ENCODE measurements around the gene ACAN. TPM values are rescaled to one million over a fixed set of nuclear protein-coding genes. Genes with fewer than 3 reads are reported as not detected.

The ACAN gene
- total and polyA plus RNA-seq, 2 donors (not counting 3 experiments of a cell fraction or from before 2014, with no cell fraction given), result not detected

GRCh38 chr15:88792342-88793282 is 10.6 kb upstream of the ACAN start:
- ChIA-PET POLR2A (no interaction called here), CTCF (no interaction called here)
- no peaks in the 10 kb centered on the region for H3K79me2 ChIP-seq (ENCODE audit: control insufficient read depth, insufficient read depth, low read length)
- H3K4me2 ChIP-seq (ENCODE audit: insufficient read depth, low read length), result no peak overlapping the region
- H3K9ac ChIP-seq (replicated peaks; ENCODE audit: extremely low read depth, insufficient read depth, low read length), result no peak overlapping the region
- dilution Hi-C loops (cut with MboI; ENCODE audit: extremely low pct_ligation_motif_present, low sequenced_read_pairs), result no loop called here
- no peaks in the 10 kb centered on the region for H3K4me1 ChIP-seq (ENCODE audit: control insufficient read depth, extremely low read depth, insufficient read depth, low read length)
- H3K4me3 ChIP-seq (replicated peaks in 1 of 3; ENCODE audit: insufficient read depth in 1 of 3, low read depth in 1 of 3, low read length in 3 of 3), result no peak overlapping the region
- H3K36me3 ChIP-seq (ENCODE audit: control insufficient read depth in 2 of 2, extremely low read depth in 1 of 2, insufficient read depth in 2 of 2, low read length in 2 of 2), result no peaks in the 10 kb centered on the region
- H3K27me3 ChIP-seq (ENCODE audit: control insufficient read depth in 2 of 2, insufficient read depth in 2 of 2, low read length in 2 of 2), result peaks cover 2 to 10% of the 10 kb centered on the region in 2 experiments
- H2AFZ ChIP-seq (ENCODE audit: low read depth, low read length), result no peak overlapping the region
- TF ChIP-seq FOS (IDR thresholded peaks at IDR 0.05; ENCODE audit: borderline replicate concordance, insufficient read depth, low read length), result no peak
- no peak overlapping the region for H3K27ac ChIP-seq (ENCODE audit: insufficient read depth, low read depth, low read length)
- H4K20me1 ChIP-seq (replicated peaks; ENCODE audit: control insufficient read depth, extremely low read depth, insufficient read depth, low read length), result no peaks in the 10 kb centered on the region
- BruUV-seq (replicated peaks), result no TSS peak
- intact Hi-C loops (cut with micrococcal nuclease), result no loop called here
- no peak for DNase-seq (ENCODE audit: low read depth, low spot score)
- H3K9me1 ChIP-seq (replicated peaks; ENCODE audit: control insufficient read depth, extremely low read depth, insufficient read depth, low read length), result no peaks in the 10 kb centered on the region
- FAIRE-seq, result no peak
- H3K9me3 ChIP-seq (replicated peaks; ENCODE audit: control insufficient read depth, insufficient read depth, low read length), result no peaks in the 10 kb centered on the region

GRCh38 chr15:88794001-88794400 is 9.2 kb upstream of the ACAN start:
- intact Hi-C loops (cut with micrococcal nuclease), result no loop called here
- ChIA-PET POLR2A (no interaction called here), CTCF (interaction anchor here (1.1 kb wide), 1 partner anchor 19 kb away, joined by 3 read pairs; no protein-coding TSS in a partner anchor)
- Histone ChIP-seq H3K9me3 (replicated peaks; ENCODE audit: control insufficient read depth, insufficient read depth, low read length) (no peaks in the 10 kb centered on the region), H3K9me1 (replicated peaks; ENCODE audit: control insufficient read depth, extremely low read depth, insufficient read depth, low read length) (no peaks in the 10 kb centered on the region), H3K4me1 (ENCODE audit: control insufficient read depth, extremely low read depth, insufficient read depth, low read length) (no peaks in the 10 kb centered on the region), H2AFZ (ENCODE audit: low read depth, low read length) (no peak overlapping the region), H3K9ac (replicated peaks; ENCODE audit: extremely low read depth, insufficient read depth, low read length) (no peak overlapping the region), H3K79me2 (ENCODE audit: control insufficient read depth, insufficient read depth, low read length) (no peaks in the 10 kb centered on the region), H3K27me3 (ENCODE audit: control insufficient read depth in 2 of 2, insufficient read depth in 2 of 2, low read length in 2 of 2) (peaks cover 2 to 10% of the 10 kb centered on the region in 2 experiments), H3K4me3 (replicated peaks in 1 of 3; ENCODE audit: insufficient read depth in 1 of 3, low read depth in 1 of 3, low read length in 3 of 3) (no peak overlapping the region), H3K27ac (ENCODE audit: insufficient read depth, low read depth, low read length) (no peak overlapping the region), H3K4me2 (ENCODE audit: insufficient read depth, low read length) (no peak overlapping the region), H4K20me1 (replicated peaks; ENCODE audit: control insufficient read depth, extremely low read depth, insufficient read depth, low read length) (no peaks in the 10 kb centered on the region), H3K36me3 (ENCODE audit: control insufficient read depth in 2 of 2, extremely low read depth in 1 of 2, insufficient read depth in 2 of 2, low read length in 2 of 2) (no peaks in the 10 kb centered on the region)
- TF ChIP-seq CTCF (IDR thresholded peaks at IDR 0.05; ENCODE audit: extremely low read depth in 1 of 2, insufficient read depth in 1 of 2, low read depth in 1 of 2, low read length in 2 of 2) (no peak), JUN (IDR thresholded peaks at IDR 0.05; ENCODE audit: borderline replicate concordance, insufficient read depth, insufficient read length, low read depth) (no peak), EZH2 (IDR thresholded peaks at IDR 0.05; ENCODE audit: borderline replicate concordance, low read depth, low read length, severe bottlenecking) (no peak), FOS (IDR thresholded peaks at IDR 0.05; ENCODE audit: borderline replicate concordance, insufficient read depth, low read length) (no peak), POLR2AphosphoS5 (IDR thresholded peaks at IDR 0.05; ENCODE audit: insufficient read depth, low read depth, low read length) (no peak), POLR2A (IDR thresholded peaks at IDR 0.05; ENCODE audit: low read depth, low read length) (no peak), GATA2 (IDR thresholded peaks at IDR 0.05; ENCODE audit: insufficient read depth, insufficient read length, low read depth, low read length) (no peak), MYC (IDR thresholded peaks at IDR 0.05; ENCODE audit: low read depth, low read length) (no peak), MAX (IDR thresholded peaks at IDR 0.05; ENCODE audit: insufficient read depth, insufficient read length) (no peak)
- dilution Hi-C loops (cut with MboI; ENCODE audit: extremely low pct_ligation_motif_present, low sequenced_read_pairs), result no loop called here
- FAIRE-seq (no peak), DNase-seq (ENCODE audit: low read depth, low spot score) (no peak)
- no TSS peak for BruUV-seq (replicated peaks)
